HG02623 (cell line): ENCODE data around the gene GJD3.

Source experiments
- ATAC-seq: cut with Tn5 transposase; IDR thresholded peaks from one replicate; pipeline ENCODE4 v1.9.1; 2021; ENCODE audit warnings: moderate library complexity; ENCODE audit not compliant: unreplicated experiment

GJD3 gene

DNA sequence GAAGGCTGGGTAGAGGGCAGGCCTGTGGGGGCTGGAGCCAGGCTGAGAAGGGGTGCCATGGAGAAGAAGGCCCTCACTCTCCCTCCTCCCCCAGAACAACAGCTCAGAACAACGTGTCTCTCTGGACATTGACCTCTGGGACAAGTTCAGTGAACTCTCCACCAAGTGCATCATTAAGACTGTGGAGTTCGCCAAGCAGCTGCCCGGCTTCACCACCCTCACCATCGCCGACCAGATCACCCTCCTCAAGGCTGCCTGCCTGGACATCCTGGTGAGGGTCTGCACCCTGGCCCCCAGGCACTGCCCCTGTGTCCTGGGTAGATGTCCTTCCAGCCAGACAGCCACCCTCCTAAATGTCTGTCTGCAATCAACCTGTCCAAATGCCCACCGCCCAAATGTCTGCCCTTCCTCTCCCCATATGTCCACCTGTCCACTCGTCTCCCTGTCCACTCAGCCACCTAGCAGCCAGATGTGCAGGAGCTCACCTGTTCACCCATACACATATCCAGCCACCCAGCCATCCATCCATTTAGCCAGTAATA, 12.2 kb downstream of the GJD3 start:
- ATAC-seq = no peak

- no peak for ATAC-seq
Observed at GRCh38 chr17:40351359-40352236, 12.9 kb downstream of the GJD3 start.

GRCh38 chr17:40350689-40351358, 13.7 kb downstream of the GJD3 start:
- no peak for ATAC-seq

DNA sequence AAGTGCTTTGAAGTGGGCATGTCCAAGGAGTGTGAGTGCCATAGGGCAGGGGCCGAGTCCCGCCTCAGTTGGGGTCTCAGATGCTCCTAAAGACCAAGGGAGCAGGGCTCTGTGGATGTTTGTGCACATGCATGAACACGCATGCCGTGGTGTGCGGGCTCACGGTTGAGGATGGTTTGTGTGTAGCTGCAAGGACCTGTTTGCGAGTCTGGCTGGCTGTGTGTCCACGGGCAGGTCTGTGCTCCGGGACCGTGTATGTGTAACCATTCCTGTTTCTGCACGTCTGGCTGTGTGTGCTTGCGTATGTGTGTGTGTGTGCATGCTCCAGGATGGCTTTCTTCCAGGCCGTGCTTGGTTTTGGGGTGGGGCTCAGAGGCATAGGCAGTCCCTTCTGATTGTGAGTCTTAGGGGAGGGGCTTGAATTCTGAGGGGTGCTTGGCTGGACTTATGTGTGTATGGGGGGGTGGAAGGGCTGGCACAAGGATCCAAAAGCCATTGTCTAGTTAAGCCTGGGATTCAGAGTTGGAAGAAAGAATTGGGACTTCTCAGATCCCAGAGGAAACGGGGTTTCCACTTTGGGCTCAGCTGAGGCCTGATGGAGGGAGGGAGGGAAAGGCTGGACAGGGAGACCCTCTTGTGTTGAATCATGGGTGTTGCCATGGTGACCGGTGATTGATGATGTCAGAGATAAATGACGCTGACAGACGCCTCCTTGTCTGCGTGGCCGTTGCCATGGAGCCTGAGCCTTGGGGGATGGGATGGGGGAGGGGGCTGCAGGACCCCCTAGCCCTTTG, 14.4 kb downstream of the GJD3 start:
- no peak for ATAC-seq

DNA sequence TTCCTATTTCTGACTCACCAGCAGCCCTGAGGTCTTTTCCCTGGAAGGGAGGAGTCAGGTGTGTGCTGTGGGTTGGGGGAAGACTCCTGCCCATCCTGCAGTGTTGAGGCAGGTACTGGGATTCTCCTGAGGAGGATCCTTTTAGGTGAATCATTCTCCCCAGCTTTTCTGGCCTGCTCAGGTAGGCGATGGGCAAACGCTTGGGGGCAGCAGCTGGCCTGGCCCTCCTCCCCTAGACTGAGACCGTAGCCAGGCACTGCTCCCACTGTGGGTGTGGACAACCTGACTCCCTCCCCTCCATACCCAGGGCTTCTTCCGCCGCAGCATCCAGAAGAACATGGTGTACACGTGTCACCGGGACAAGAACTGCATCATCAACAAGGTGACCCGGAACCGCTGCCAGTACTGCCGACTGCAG, 15.1 kb downstream of the GJD3 start:
- no peak for ATAC-seq

DNA sequence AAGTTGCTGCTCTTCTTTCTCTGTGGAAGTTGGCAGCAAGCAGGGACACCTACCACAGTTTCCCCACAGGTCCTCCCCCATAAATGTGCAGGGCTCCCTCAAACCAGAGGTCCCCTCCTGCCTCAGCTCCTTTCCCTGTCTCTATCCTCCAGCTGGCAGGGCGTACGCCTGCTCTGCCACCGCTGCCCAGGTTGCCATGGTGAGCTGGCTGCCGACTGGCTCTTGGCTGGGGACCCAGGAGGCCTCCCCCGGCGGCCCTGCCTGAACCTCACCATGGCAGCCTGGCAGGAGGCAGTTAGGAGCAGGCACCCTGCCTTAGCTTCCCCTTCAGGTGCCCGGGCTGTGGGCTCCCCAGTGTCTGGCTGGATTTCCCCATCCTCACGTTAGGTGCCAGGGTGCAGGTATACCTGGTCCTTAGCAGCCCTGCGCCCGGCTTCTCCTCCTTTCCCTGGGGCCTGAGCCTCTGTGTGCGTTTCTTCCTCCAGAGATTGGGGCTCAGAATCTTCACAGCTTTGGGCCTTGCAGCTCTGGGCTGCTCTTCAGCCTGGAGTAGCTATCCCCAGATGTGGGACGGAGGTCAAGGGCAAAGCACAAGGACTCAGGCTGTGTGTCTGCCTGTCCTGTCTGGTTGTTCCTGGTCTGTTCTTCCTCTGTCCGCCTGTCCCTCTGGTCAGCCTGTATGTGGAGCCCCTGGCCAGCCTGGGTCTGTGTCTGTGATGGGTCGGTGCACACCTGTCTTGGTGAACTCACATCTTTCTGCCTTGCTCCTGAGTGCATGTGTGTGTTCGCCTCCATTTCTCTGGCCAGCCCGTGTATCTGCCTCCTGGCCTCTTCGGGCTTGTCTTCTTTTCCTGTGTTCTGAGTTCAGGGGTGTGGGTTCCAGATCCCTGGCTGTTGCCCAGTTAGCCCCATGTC, 15.7 kb downstream of the GJD3 start:
- no peak for ATAC-seq

- no peak for ATAC-seq
Observed at GRCh38 chr17:40348136-40348504, 16.4 kb downstream of the GJD3 start.

DNA sequence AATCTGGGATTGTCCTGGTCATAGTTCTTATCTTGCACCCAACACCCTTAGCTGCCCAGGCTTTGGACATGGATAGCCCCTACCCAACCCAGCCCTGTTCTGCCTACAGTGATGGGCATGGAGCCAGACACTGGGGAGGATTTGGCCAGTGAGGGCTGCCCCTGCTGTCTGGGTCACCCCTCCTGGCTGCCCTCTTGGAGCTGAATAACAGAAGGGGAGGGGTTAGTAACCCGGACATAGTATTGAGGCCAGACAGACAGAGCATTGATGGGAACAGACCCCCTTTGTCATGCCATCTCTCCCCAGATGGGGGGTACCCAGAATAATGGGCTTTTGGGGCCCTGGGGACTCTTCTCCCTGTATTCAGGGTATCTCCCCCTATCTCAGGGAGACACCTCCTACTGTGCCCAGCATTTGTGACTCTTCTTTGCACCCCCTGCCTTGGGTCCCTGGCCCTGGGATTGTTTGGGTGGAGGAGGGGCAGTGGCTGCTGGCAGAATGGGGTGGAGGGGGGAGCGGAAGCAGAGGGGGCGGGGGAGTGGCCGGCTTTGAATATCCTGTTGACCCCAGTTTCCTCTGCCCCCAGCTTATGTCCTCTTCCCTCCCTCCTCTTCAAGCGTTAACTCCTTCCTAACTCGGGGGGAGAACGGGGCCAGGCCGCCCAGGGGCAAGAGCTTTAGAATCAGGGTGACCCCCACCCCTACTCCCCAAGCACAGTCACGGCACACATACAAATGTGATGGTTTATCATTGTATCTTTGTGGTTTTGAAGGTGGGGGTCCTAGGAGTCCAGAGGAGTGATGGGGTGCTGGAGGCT, 17.0 kb downstream of the GJD3 start:
- no peak for ATAC-seq

GRCh38 chr17:40346765-40347158, 17.8 kb downstream of the GJD3 start:
- no peak for ATAC-seq

GRCh38 chr17:40345994-40346764, 18.4 kb downstream of the GJD3 start:
- no peak for ATAC-seq

DNA sequence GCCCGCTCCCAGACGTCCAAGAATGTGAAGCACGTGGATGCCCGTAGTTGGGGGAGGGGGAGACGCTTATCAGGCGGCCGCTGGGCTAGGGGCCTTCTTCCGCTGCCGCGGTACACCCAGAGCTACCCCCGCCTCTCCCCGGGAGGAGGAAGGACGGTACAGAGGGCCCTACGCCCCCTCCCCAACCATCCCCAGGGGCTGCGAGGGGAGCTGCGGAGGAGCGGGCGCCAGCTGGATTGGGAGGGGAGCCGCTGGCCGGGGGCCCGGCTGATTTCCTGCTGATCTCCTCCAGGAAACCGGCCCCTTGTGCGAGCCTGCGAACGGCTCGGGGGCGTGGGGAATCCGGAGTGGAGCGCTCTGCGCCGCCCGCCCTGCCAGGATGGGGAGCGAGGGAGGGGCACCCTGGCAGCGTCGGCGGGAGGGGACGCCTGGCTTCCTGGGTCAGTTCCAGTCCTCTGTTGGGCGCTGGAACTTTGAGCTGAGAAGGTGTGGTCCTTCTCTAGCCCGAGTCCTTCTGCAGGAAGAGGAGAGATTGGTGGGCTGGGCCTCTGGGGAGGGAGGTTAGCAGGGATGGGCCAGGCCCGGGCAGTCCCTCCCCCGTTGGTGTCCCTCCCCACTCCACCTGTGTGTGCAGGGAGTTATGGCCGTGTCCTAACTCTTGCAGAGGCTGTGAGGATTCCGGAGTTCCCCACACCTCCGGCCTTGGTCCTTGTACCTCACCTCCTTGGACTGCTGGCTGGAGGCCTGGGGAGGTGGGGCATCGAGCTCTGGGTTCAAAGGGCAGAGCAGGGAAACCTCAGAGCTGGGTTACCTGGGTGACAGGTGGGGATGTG, 19.2 kb downstream of the GJD3 start:
- ATAC-seq = no peak

GRCh38 chr17:40344421-40345160, 19.9 kb downstream of the GJD3 start:
- no peak for ATAC-seq

DNA sequence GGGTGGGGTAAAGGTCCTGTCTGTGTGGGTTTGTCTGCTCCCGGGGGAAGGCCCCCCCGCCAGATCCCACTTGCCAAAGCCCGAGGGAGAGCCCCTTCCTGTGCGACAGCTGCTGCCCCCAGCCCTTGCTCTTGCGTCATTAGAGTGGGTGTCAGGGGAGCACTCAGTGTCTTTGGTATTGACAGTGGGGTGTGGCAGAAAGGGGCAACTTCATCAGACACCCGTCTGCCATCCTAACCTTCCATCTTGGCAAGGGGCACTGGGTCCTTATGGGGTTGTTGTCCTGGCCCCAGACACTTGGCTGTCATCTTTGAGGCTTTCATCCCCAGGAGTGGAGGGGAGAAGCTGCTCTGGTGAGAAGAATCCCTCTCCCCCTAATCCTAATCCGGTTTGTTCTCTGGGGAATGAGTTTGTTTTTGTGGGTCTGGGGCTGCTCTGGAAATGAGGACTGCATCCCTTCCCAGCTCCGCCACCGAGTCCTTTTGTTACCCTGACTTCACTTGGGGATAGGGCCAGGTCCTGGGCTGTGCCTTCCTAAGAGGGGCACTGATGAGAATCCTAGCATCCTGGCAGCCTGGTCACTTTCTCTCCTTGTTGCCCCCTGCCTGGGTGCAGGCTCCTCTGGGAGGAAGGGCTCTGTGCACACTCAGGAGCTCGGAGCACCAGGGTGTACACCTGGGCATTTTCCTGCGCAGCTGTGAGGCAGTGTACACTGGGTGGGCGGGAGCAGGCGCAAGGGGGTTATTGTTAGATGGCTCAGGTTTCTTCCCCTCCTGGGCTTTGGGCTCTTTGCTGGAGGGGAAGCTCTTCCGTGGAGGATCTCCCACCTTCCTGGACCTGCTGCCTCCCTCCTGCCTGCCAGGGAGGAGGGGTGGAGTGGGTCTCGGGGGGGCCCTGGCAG, 21.1 kb downstream of the GJD3 start:
- ATAC-seq = no peak

DNA sequence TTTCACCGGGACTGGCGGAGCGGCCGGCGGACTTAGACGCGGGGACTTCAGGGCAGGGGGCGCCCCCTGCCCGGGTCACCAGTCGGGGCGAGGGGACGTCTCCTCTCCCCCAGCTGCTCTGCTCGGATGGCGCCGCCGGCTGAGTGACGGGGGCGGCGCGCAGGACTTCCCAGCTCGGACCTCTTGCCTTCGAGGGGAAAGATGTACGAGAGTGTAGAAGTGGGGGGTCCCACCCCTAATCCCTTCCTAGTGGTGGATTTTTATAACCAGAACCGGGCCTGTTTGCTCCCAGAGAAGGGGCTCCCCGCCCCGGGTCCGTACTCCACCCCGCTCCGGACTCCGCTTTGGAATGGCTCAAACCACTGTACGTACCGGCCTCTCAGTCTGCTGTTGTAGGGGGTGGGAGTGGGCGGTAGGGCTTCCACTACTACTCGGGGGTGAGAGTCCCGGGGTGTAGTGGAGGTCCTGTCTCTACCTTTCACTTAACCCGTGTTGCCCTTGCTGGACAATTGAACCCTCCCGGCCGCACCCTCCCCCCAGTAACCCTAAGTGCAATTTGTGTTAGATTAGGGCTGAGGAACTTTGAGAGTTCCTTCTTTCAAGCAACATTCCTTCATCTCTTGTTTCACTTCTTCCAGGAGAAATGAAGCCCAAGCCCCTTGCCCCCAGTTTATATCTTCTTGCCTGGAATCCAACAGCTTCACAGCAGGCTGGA, 21.9 kb downstream of the GJD3 start:
- ATAC-seq = no peak

- no peak for ATAC-seq
Observed at GRCh38 chr17:40341808-40342503, 22.6 kb downstream of the GJD3 start.
